ENCODE data around the gene PHF13. TPM values are rescaled to one million over a fixed set of nuclear protein-coding genes. Genes with fewer than 3 reads are reported as not detected.

The PHF13 gene
- total and polyA plus RNA-seq, 9 of the 15 experiments (the other 6 are each of a cell fraction or from before 2014, with no cell fraction given), result 1.8 to 36.1 (median 11.7) TPM

DNA sequence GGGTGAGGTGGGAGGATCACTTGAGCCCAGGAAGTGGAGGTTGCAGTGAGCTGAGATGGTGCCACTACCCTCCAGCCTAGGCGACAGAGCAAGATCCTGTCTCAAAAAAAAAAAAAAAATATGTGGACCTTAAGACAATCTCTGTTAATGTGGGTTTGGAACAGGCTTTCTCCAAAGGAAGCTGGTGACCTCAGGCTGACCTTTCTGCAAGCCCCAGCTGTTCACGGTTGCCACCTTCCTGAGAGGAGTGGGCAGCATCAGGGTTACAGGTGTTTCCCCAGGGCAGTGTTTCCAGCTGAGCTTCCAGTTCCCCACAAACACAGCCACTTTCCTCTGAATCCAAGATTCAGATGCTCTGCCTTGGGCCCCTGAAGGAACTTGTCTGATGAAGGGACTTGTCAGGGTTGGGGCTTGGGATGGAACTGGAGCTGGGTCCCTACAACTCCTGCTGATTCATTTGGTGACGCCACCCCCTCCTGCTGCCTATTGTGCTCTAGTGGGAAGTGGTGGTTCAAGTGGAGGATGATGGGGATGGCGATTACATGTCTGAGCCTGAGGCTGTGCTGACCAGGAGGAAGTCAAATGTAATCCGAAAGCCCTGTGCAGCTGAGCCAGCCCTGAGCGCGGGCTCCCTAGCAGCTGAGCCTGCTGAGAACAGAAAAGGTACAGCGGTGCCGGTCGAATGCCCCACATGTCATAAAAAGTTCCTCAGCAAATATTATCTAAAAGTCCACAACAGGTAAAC, 31.8 kb upstream of the PHF13 start (continued):
- peak; percentile 69; the same call in 1 of the 2 replicates for TF ChIP-seq SPI1 (IDR thresholded peaks at IDR 0.05; ENCODE audit: borderline replicate concordance, low read depth, low read length)
- peak; percentile 94 for TF ChIP-seq ZNF12 (CRISPR knock-in tag; IDR thresholded peaks at IDR 0.05)
- no peak for TF ChIP-seq ADNP (tag; IDR thresholded peaks at IDR 0.05)
- TF ChIP-seq SRSF9 (IDR thresholded peaks at IDR 0.05; ENCODE audit: borderline replicate concordance, low read depth, low read length), result no peak
- TF ChIP-seq NCOA6 (IDR thresholded peaks at IDR 0.05), result no peak
- TF ChIP-seq, protein P1, sequence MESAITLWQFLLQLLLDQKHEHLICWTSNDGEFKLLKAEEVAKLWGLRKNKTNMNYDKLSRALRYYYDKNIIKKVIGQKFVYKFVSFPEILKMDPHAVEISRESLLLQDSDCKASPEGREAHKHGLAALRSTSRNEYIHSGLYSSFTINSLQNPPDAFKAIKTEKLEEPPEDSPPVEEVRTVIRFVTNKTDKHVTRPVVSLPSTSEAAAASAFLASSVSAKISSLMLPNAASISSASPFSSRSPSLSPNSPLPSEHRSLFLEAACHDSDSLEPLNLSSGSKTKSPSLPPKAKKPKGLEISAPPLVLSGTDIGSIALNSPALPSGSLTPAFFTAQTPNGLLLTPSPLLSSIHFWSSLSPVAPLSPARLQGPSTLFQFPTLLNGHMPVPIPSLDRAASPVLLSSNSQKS (CRISPR knock-in tag; IDR thresholded peaks at IDR 0.05), result no peak
- TF ChIP-seq TBP (optimal IDR thresholded peaks at IDR 0.05; ENCODE audit: low read depth, low read length), result peak; percentile 26
- TF ChIP-seq ZNF174 (CRISPR knock-in tag; IDR thresholded peaks at IDR 0.05), result no peak
- TF ChIP-seq, protein P2, sequence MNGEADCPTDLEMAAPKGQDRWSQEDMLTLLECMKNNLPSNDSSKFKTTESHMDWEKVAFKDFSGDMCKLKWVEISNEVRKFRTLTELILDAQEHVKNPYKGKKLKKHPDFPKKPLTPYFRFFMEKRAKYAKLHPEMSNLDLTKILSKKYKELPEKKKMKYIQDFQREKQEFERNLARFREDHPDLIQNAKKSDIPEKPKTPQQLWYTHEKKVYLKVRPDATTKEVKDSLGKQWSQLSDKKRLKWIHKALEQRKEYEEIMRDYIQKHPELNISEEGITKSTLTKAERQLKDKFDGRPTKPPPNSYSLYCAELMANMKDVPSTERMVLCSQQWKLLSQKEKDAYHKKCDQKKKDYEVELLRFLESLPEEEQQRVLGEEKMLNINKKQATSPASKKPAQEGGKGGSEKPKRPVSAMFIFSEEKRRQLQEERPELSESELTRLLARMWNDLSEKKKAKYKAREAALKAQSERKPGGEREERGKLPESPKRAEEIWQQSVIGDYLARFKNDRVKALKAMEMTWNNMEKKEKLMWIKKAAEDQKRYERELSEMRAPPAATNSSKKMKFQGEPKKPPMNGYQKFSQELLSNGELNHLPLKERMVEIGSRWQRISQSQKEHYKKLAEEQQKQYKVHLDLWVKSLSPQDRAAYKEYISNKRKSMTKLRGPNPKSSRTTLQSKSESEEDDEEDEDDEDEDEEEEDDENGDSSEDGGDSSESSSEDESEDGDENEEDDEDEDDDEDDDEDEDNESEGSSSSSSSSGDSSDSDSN (IDR thresholded peaks at IDR 0.05; ENCODE audit: borderline replicate concordance in 1 of 2, low read depth in 2 of 2, low read length in 2 of 2), result 0 out of 4 replicates have a peak, but pooled peaks of 1 of the 2 experiments have one; percentile 52
- peak; percentile 50 to 89; a peak in 3 of 4 replicates for TF ChIP-seq RCOR1 (IDR thresholded peaks at IDR 0.05; ENCODE audit: borderline replicate concordance in 1 of 2, low read depth in 2 of 2, low read length in 2 of 2)
- TF ChIP-seq, protein P3, sequence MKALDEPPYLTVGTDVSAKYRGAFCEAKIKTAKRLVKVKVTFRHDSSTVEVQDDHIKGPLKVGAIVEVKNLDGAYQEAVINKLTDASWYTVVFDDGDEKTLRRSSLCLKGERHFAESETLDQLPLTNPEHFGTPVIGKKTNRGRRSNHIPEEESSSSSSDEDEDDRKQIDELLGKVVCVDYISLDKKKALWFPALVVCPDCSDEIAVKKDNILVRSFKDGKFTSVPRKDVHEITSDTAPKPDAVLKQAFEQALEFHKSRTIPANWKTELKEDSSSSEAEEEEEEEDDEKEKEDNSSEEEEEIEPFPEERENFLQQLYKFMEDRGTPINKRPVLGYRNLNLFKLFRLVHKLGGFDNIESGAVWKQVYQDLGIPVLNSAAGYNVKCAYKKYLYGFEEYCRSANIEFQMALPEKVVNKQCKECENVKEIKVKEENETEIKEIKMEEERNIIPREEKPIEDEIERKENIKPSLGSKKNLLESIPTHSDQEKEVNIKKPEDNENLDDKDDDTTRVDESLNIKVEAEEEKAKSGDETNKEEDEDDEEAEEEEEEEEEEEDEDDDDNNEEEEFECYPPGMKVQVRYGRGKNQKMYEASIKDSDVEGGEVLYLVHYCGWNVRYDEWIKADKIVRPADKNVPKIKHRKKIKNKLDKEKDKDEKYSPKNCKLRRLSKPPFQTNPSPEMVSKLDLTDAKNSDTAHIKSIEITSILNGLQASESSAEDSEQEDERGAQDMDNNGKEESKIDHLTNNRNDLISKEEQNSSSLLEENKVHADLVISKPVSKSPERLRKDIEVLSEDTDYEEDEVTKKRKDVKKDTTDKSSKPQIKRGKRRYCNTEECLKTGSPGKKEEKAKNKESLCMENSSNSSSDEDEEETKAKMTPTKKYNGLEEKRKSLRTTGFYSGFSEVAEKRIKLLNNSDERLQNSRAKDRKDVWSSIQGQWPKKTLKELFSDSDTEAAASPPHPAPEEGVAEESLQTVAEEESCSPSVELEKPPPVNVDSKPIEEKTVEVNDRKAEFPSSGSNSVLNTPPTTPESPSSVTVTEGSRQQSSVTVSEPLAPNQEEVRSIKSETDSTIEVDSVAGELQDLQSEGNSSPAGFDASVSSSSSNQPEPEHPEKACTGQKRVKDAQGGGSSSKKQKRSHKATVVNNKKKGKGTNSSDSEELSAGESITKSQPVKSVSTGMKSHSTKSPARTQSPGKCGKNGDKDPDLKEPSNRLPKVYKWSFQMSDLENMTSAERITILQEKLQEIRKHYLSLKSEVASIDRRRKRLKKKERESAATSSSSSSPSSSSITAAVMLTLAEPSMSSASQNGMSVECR (CRISPR knock-in tag; IDR thresholded peaks at IDR 0.05), result peak; percentile 23; the same call in 1 of the 2 replicates
- TF ChIP-seq, protein P4, sequence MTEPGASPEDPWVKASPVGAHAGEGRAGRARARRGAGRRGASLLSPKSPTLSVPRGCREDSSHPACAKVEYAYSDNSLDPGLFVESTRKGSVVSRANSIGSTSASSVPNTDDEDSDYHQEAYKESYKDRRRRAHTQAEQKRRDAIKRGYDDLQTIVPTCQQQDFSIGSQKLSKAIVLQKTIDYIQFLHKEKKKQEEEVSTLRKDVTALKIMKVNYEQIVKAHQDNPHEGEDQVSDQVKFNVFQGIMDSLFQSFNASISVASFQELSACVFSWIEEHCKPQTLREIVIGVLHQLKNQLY (CRISPR knock-in tag; conservative IDR thresholded peaks at IDR 0.05), result no peak
- TF ChIP-seq CREB1 (IDR thresholded peaks at IDR 0.05), result no peak
- peak; percentile 40; the same call in 1 of the 2 replicates for TF ChIP-seq CREB1 (CRISPR knock-in tag; IDR thresholded peaks at IDR 0.05)
- peak; percentile 68; the same call in 1 of the 2 replicates for TF ChIP-seq SOX6 (IDR thresholded peaks at IDR 0.05)
- TF ChIP-seq TCFL5 (CRISPR knock-in tag; conservative IDR thresholded peaks at IDR 0.05), result 0 out of 2 replicates have a peak, but pooled peaks have one; percentile 23
- TF ChIP-seq NFE2 (IDR thresholded peaks at IDR 0.05; ENCODE audit: low read depth), result peak; percentile 84
- no peak for TF ChIP-seq BRF1 (IDR thresholded peaks at IDR 0.05; ENCODE audit: borderline replicate concordance, extremely low read depth, insufficient read length)
- peak; percentile 49; the same call in 1 of the 2 replicates for TF ChIP-seq MAFF (IDR thresholded peaks at IDR 0.05; ENCODE audit: low read length)
- no peak for TF ChIP-seq TCF7L2 (IDR thresholded peaks at IDR 0.05; ENCODE audit: low read depth, low read length)

All from K562 (cell line).